ENCODE data around the gene MUSTN1.

GRCh38 chr3:52805270-52806039, 29.4 kb downstream of the MUSTN1 start:
- TF ChIP-seq BHLHE40 (IDR thresholded peaks at IDR 0.05; ENCODE audit: low read depth, low read length) (no peak), MYC (IDR thresholded peaks at IDR 0.05; ENCODE audit: borderline replicate concordance, low read length) (no peak), CTCF (IDR thresholded peaks at IDR 0.05) (no peak), POLR2A (IDR thresholded peaks at IDR 0.05; ENCODE audit: low read length) (no peak), RAD21 (conservative IDR thresholded peaks at IDR 0.05 in 1 of 2, IDR thresholded peaks at IDR 0.05 in 1 of 2) (no peak), JUNB (IDR thresholded peaks at IDR 0.05) (no peak), PHF8 (IDR thresholded peaks at IDR 0.05; ENCODE audit: borderline replicate concordance, low read depth) (no peak), REST (IDR thresholded peaks at IDR 0.05) (no peak), USF2 (IDR thresholded peaks at IDR 0.05) (no peak), NR3C1 (IDR thresholded peaks at IDR 0.05) (no peak)
